H9 (cell line): ENCODE results near the gene TRIM77. TPM values are rescaled to one million over a fixed set of nuclear protein-coding genes. Genes with fewer than 3 reads are reported as not detected.
"Not testable (repeated sequence)": the region's sequence is repeated elsewhere in the genome, so short reads cannot be mapped to it uniquely, and the experiment has no call there.

Experiments used
- DNase-seq: peaks from one replicate; pipeline ENCODE4 v3.0.0-alpha.2; 2017
- H2AFZ ChIP-seq: one replicate; pipeline ENCODE4 v1.6.1; 2013; ENCODE audit warnings: mild to moderate bottlenecking, low read length, control low read depth, moderate library complexity
- H2AK5ac ChIP-seq: 2 replicates; pipeline ENCODE4 v1.6.1; 2013; ENCODE audit warnings: low read length, control low read depth, mixed read lengths; ENCODE audit not compliant: insufficient read length
- H2BK120ac ChIP-seq: one replicate; pipeline ENCODE4 v1.6.1; 2013; ENCODE audit warnings: low read depth, mild to moderate bottlenecking, low read length, control low read depth, inconsistent platforms; ENCODE audit not compliant: poor library complexity, severe bottlenecking
- H2BK12ac ChIP-seq: 2 replicates; pipeline ENCODE4 v1.6.1; 2013; ENCODE audit warnings: low read length, control low read depth, mixed read lengths, low read depth; ENCODE audit not compliant: insufficient read length
- H2BK15ac ChIP-seq: 2 replicates; pipeline ENCODE4 v1.6.1; 2013; ENCODE audit warnings: low read depth, low read length, control low read depth
- H2BK20ac ChIP-seq: one replicate; pipeline ENCODE4 v1.6.1; 2013; ENCODE audit warnings: low read depth, mild to moderate bottlenecking, low read length, control low read depth, inconsistent platforms; ENCODE audit not compliant: poor library complexity, severe bottlenecking
- H2BK5ac ChIP-seq: 2 replicates; pipeline ENCODE4 v1.6.1; 2013; ENCODE audit warnings: low read length, control low read depth, mixed read lengths; ENCODE audit not compliant: insufficient read length
- H3K14ac ChIP-seq: 2 replicates; pipeline ENCODE4 v1.6.1; 2013; ENCODE audit warnings: low read length, control low read depth; ENCODE audit not compliant: insufficient read depth
- H3K18ac ChIP-seq: 2 replicates; pipeline ENCODE4 v1.6.1; 2013; ENCODE audit warnings: low read depth, mild to moderate bottlenecking, mixed read lengths, low read length, control low read depth; ENCODE audit not compliant: insufficient read length
- H3K23ac ChIP-seq: 2 replicates; pipeline ENCODE4 v1.6.1; 2013; ENCODE audit warnings: low read length, control low read depth, mixed read lengths, low read depth; ENCODE audit not compliant: insufficient read length
- H3K23me2 ChIP-seq: 2 replicates; pipeline ENCODE4 v1.6.1; 2013; ENCODE audit warnings: low read depth, mild to moderate bottlenecking, mixed read lengths, low read length, control low read depth; ENCODE audit not compliant: insufficient read length, poor library complexity, severe bottlenecking
- H3K27ac ChIP-seq: 2 replicates; pipeline ENCODE4 v1.5.1; 2013; ENCODE audit warnings: low read length, control low read depth, mixed read lengths, low read depth; ENCODE audit not compliant: insufficient read length
- H3K27me3 ChIP-seq: 2 replicates; pipeline ENCODE4 v1.6.1; 2013; ENCODE audit warnings: low read length, control low read depth, inconsistent platforms; ENCODE audit not compliant: insufficient read depth
- H3K4ac ChIP-seq: 2 replicates; pipeline ENCODE4 v1.6.1; 2013; ENCODE audit warnings: low read depth, mild to moderate bottlenecking, control low read depth, inconsistent platforms, low read length, moderate library complexity
- H3K4me1 ChIP-seq: 2 replicates; pipeline ENCODE4 v1.6.1; 2013; ENCODE audit warnings: low read length, control low read depth, inconsistent platforms; ENCODE audit not compliant: insufficient read depth
- H3K4me2 ChIP-seq: 2 replicates; pipeline ENCODE4 v1.6.1; 2013; ENCODE audit warnings: low read length, control low read depth, mixed read lengths; ENCODE audit not compliant: insufficient read length, insufficient read depth
- H3K56ac ChIP-seq: 2 replicates; pipeline ENCODE4 v1.6.1; 2013; ENCODE audit warnings: low read depth, mild to moderate bottlenecking, mixed read lengths, low read length, control low read depth; ENCODE audit not compliant: insufficient read length
- H3K79me1 ChIP-seq: 2 replicates; pipeline ENCODE4 v1.6.1; 2013; ENCODE audit warnings: low read depth, mild to moderate bottlenecking, moderate library complexity, low read length, control low read depth, inconsistent platforms; ENCODE audit not compliant: insufficient read depth, poor library complexity, severe bottlenecking
- H3K79me2 ChIP-seq: 2 replicates; pipeline ENCODE4 v1.6.1; 2013; ENCODE audit warnings: low read length, control low read depth, inconsistent platforms; ENCODE audit not compliant: insufficient read depth
- H3K9ac ChIP-seq: 2 replicates; pipeline ENCODE4 v1.6.1; 2013; ENCODE audit warnings: low read length, control low read depth, mixed read lengths; ENCODE audit not compliant: insufficient read length; ENCODE audit errors: extremely low read depth
- H3K9me3 ChIP-seq: one replicate; pipeline ENCODE4 v1.6.1; 2013; ENCODE audit warnings: low read depth, low read length, inconsistent platforms; ENCODE audit not compliant: control insufficient read depth
- H3T11ph ChIP-seq: one replicate; pipeline ENCODE4 v1.6.1; 2013; ENCODE audit warnings: mild to moderate bottlenecking, low read length, control low read depth, inconsistent platforms
- H4K20me1 ChIP-seq: one replicate; pipeline ENCODE4 v1.6.1; 2013; ENCODE audit not compliant: control insufficient read depth, insufficient read length, insufficient read depth
- H4K5ac ChIP-seq: 2 replicates; pipeline ENCODE4 v1.6.1; 2013; ENCODE audit warnings: low read depth, mild to moderate bottlenecking, mixed read lengths, low read length, control low read depth; ENCODE audit not compliant: insufficient read length
- H4K8ac ChIP-seq: replicated peaks from 2 replicates; pipeline ENCODE4 v1.6.1; 2013; ENCODE audit warnings: low read length, control low read depth, mixed read lengths, low read depth; ENCODE audit not compliant: insufficient read length
- H4K91ac ChIP-seq: 2 replicates; pipeline ENCODE4 v1.6.1; 2013; ENCODE audit warnings: low read depth, mild to moderate bottlenecking, moderate library complexity, mixed read lengths, low read length, control low read depth; ENCODE audit not compliant: insufficient read length
- H3K27ac Mint-ChIP-seq, 3 experiments: 2 replicates in 2 of 3; 3 replicates in 1 of 3; pipeline ENCODE4 v1.8.0; 2020 to 2021; ENCODE audit warnings: mixed read lengths in 3 of 3, mild to moderate bottlenecking in 1 of 3, moderate library complexity in 1 of 3
- H3K27me3 Mint-ChIP-seq: 2 replicates; pipeline ENCODE4 v1.8.0; 2021; ENCODE audit warnings: low read depth, mild to moderate bottlenecking, moderate library complexity, mixed read lengths
- H3K36me3 Mint-ChIP-seq, 3 experiments: 2 replicates in 2 of 3; 3 replicates in 1 of 3; pipeline ENCODE4 v1.8.0; 2020 to 2021; ENCODE audit warnings: low read depth in 3 of 3, mixed read lengths in 3 of 3; ENCODE audit not compliant: insufficient read depth in 1 of 3
- H3K4me1 Mint-ChIP-seq, 2 experiments: 2 replicates each; pipeline ENCODE4 v1.8.0; 2020; ENCODE audit warnings: mixed read lengths in 2 of 2
- H3K4me3 Mint-ChIP-seq, 2 experiments: 2 replicates in 1 of 2; 3 replicates in 1 of 2; pipeline ENCODE4 v1.8.0; 2020 to 2021; ENCODE audit warnings: mild to moderate bottlenecking in 2 of 2, mixed read lengths in 2 of 2, moderate library complexity in 1 of 2
- H3K9me3 Mint-ChIP-seq, 2 experiments: 2 replicates in 1 of 2; 3 replicates in 1 of 2; pipeline ENCODE4 v1.8.0; 2020; ENCODE audit warnings: mild to moderate bottlenecking in 2 of 2, mixed read lengths in 2 of 2, moderate library complexity in 1 of 2
- WGBS: extraction: QIAGEN DNeasy Blood & Tissue Kit; methylation state at CpG from one replicate; pipeline ENCODE4 v1.1.7; 2013; ENCODE audit warnings: missing lambda C conversion rate, low lambda C conversion rate, mixed read lengths; ENCODE audit not compliant: insufficient read length; ENCODE audit errors: extremely low coverage; 5-methylcytosine and 5-hydroxymethylcytosine counted together
- total RNA-seq: library from RNA; stranded (reverse); gene quantifications from 2 replicates; pipeline ENCODE4 v1.2.1, GENCODE V29; 2021

The TRIM77 gene
- total RNA-seq, 1 experiment from 2014 or later, result not detected

- not testable (repeated sequence) for H2BK120ac ChIP-seq, H4K91ac ChIP-seq, H3K23ac ChIP-seq, H3K4me1 ChIP-seq, H3K4me2 ChIP-seq, H3K9me3 ChIP-seq, H3K27me3 Mint-ChIP-seq, H3K27me3 ChIP-seq, H3K4ac ChIP-seq, H3K14ac ChIP-seq, H3K56ac ChIP-seq, H3K4me3 Mint-ChIP-seq, H3K36me3 Mint-ChIP-seq, H3T11ph ChIP-seq, H3K79me2 ChIP-seq, H2BK5ac ChIP-seq, H3K27ac ChIP-seq, H2AFZ ChIP-seq, H3K18ac ChIP-seq, H2BK20ac ChIP-seq, H2BK15ac ChIP-seq, H2AK5ac ChIP-seq, H3K79me1 ChIP-seq, H3K4me1 Mint-ChIP-seq, H3K23me2 ChIP-seq, DNase-seq, H3K9me3 Mint-ChIP-seq, H4K5ac ChIP-seq, H3K9ac ChIP-seq, H3K27ac Mint-ChIP-seq, H4K8ac ChIP-seq, H2BK12ac ChIP-seq, H4K20me1 ChIP-seq
These were observed 37.6 kb upstream of the TRIM77 start for GRCh38 chr11:89672547-89672946.

GRCh38 chr11:89673380-89673779 lies 36.7 kb upstream of the TRIM77 start:
- H3K14ac ChIP-seq, H3K79me2 ChIP-seq, H3K27me3 Mint-ChIP-seq, H3K27me3 ChIP-seq, H3K9me3 Mint-ChIP-seq, H3K4me1 ChIP-seq, H2BK12ac ChIP-seq, H2BK15ac ChIP-seq, H3K18ac ChIP-seq, H3K27ac ChIP-seq, H3K23ac ChIP-seq, H3K36me3 Mint-ChIP-seq, H3K4me3 Mint-ChIP-seq, H3K4me2 ChIP-seq, H3K56ac ChIP-seq, H2BK20ac ChIP-seq, H4K20me1 ChIP-seq, DNase-seq, H3K23me2 ChIP-seq, H3K27ac Mint-ChIP-seq, H2AFZ ChIP-seq, H2AK5ac ChIP-seq, H3T11ph ChIP-seq, H2BK5ac ChIP-seq, H3K4me1 Mint-ChIP-seq, H4K91ac ChIP-seq, H3K4ac ChIP-seq, H3K9me3 ChIP-seq, H3K9ac ChIP-seq, H2BK120ac ChIP-seq, H4K8ac ChIP-seq, H4K5ac ChIP-seq, H3K79me1 ChIP-seq: not testable (repeated sequence)
- WGBS, result no CpG with 5 or more reads among the region's 2 CpGs
